Liver (tissue), 9 donors: Measurements from ENCODE around the gene ASCC1. TPM values are rescaled to one million over a fixed set of nuclear protein-coding genes. Genes with fewer than 3 reads are reported as not detected.

Experiments used
- DNase-seq: peaks from one replicate; pipeline ENCODE4 v3.0.0-alpha.2; 2017; ENCODE audit warnings: low spot score
- H3K27ac ChIP-seq, 2 donors: one replicate each; pipeline ENCODE4 v1.7.0; 2013; ENCODE audit warnings: inconsistent platforms in 2 of 2, low read length in 2 of 2, control low read depth in 1 of 2, low read depth in 1 of 2, mild to moderate bottlenecking in 1 of 2
- H3K27me3 ChIP-seq, 4 donors: one replicate each; pipeline versions ENCODE4 v1.6.1 to v1.7.0; 2013; ENCODE audit warnings: low read length in 3 of 4, inconsistent platforms in 1 of 4, mild to moderate bottlenecking in 1 of 4, moderate library complexity in 1 of 4; ENCODE audit not compliant: control insufficient read depth in 4 of 4, insufficient read depth in 4 of 4
- H3K36me3 ChIP-seq, 4 donors: one replicate each; pipeline versions ENCODE4 v1.6.1 to v1.7.0; 2013; ENCODE audit warnings: low read length in 3 of 4, mild to moderate bottlenecking in 3 of 4, low read depth in 1 of 4, moderate library complexity in 1 of 4; ENCODE audit not compliant: control insufficient read depth in 4 of 4, insufficient read depth in 3 of 4
- H3K4me1 ChIP-seq, 4 donors: one replicate each; pipeline versions ENCODE4 v1.6.1 to v1.7.0; 2013; ENCODE audit warnings: low read length in 3 of 4, mild to moderate bottlenecking in 3 of 4, moderate library complexity in 1 of 4; ENCODE audit not compliant: control insufficient read depth in 4 of 4, insufficient read depth in 4 of 4
- H3K4me3 ChIP-seq, 3 donors: one replicate each; pipeline versions ENCODE4 v1.6.1 to v1.7.0; 2013; ENCODE audit warnings: low read length in 3 of 3, control low read depth in 1 of 3, low read depth in 1 of 3, mild to moderate bottlenecking in 1 of 3
- H3K9ac ChIP-seq, 2 donors: one replicate each; pipeline ENCODE4 v1.7.0; 2013; ENCODE audit warnings: low read length in 2 of 2, mild to moderate bottlenecking in 2 of 2, moderate library complexity in 2 of 2, control low read depth in 1 of 2, low read depth in 1 of 2
- H3K9me3 ChIP-seq, 4 donors: one replicate each; pipeline versions ENCODE4 v1.6.1 to v1.7.0; 2013; ENCODE audit warnings: low read length in 3 of 4; ENCODE audit not compliant: control insufficient read depth in 4 of 4
- EGR1 ChIP-seq, 2 donors: IDR thresholded peaks; 2 replicates each; pipeline ENCODE4 v1.6.1; 2016 to 2018; ENCODE audit warnings: antibody characterized with exemption in 2 of 2, low read depth in 2 of 2
- FOXA1 ChIP-seq: IDR thresholded peaks from 2 replicates; pipeline ENCODE4 v1.6.1; 2016; ENCODE audit warnings: antibody characterized with exemption
- FOXA2 ChIP-seq: IDR thresholded peaks from 2 replicates; pipeline ENCODE4 v1.6.1; 2016; ENCODE audit warnings: antibody characterized with exemption
- GABPA ChIP-seq, 2 donors: IDR thresholded peaks in 1 of 2; conservative IDR thresholded peaks in 1 of 2; 2 replicates each; pipeline ENCODE4 v1.6.1; 2016; ENCODE audit warnings: antibody characterized with exemption in 2 of 2, mild to moderate bottlenecking in 1 of 2, moderate library complexity in 1 of 2
- HNF4A ChIP-seq, 2 donors: conservative IDR thresholded peaks; 2 replicates each; pipeline ENCODE4 v1.6.1; 2016; ENCODE audit warnings: antibody characterized with exemption in 2 of 2, mild to moderate bottlenecking in 2 of 2
- HNF4G ChIP-seq: IDR thresholded peaks from 2 replicates; pipeline ENCODE4 v1.6.1; 2016; ENCODE audit warnings: antibody characterized with exemption
- JUND ChIP-seq, 2 donors: IDR thresholded peaks; 2 replicates each; pipeline ENCODE4 v1.6.1; 2016; ENCODE audit warnings: antibody characterized with exemption in 2 of 2
- NR2F2 ChIP-seq: IDR thresholded peaks from 2 replicates; pipeline ENCODE4 v1.6.1; 2016; ENCODE audit warnings: antibody characterized with exemption
- RAD21 ChIP-seq, 2 donors: IDR thresholded peaks; 2 replicates each; pipeline ENCODE4 v1.6.1; 2016; ENCODE audit warnings: antibody characterized with exemption in 2 of 2, mild to moderate bottlenecking in 2 of 2
- REST ChIP-seq: IDR thresholded peaks from 2 replicates; pipeline ENCODE4 v1.6.1; 2016; ENCODE audit warnings: antibody characterized with exemption, mild to moderate bottlenecking
- RXRA ChIP-seq, 2 donors: IDR thresholded peaks; 2 replicates each; pipeline ENCODE4 v1.6.1; 2017 to 2018; ENCODE audit warnings: antibody characterized with exemption in 2 of 2, mild to moderate bottlenecking in 1 of 2
- SP1 ChIP-seq: IDR thresholded peaks from 2 replicates; pipeline ENCODE4 v1.6.1; 2018; ENCODE audit warnings: antibody characterized with exemption, mild to moderate bottlenecking
- TAF1 ChIP-seq: conservative IDR thresholded peaks from 2 replicates; pipeline ENCODE4 v1.6.1; 2016; ENCODE audit warnings: antibody characterized with exemption, mild to moderate bottlenecking
- YY1 ChIP-seq: IDR thresholded peaks from 2 replicates; pipeline ENCODE4 v1.6.1; 2016; ENCODE audit warnings: antibody characterized with exemption, mild to moderate bottlenecking
- WGBS: extraction: QIAGEN DNeasy Blood & Tissue Kit; methylation state at CpG from one replicate; pipeline ENCODE4 v1.1.7; 2013; 5-methylcytosine and 5-hydroxymethylcytosine counted together
- polyA plus RNA-seq, 2 donors: library from polyadenylated mRNA; stranded (reverse) in 1 of 2; unstranded in 1 of 2; fragments of 200-250 nt in 1 of 2; fragments of >200 nt in 1 of 2; fragmentation: Nextera tagmentation in 1 of 2; extraction: Ambion mirVana in 1 of 2; gene quantifications; one replicate each; pipeline versions ENCODE4 v1.2.1 to v1.2.3, GENCODE V29; 2013 to 2015
- total RNA-seq, 2 donors: library from RNA; depleted of rRNA; stranded (reverse); fragments of >200 nt; gene quantifications; one replicate each; pipeline ENCODE4 v1.2.3, GENCODE V29; 2014
- TF ChIP-seq, protein P1 (sequence below): fragments of 150-350 bp; IDR thresholded peaks from 2 replicates; pipeline ENCODE4 v1.5.1; 2017; ENCODE audit warnings: improper control_type of control experiment, low read depth, low read length; ENCODE audit not compliant: missing input control
- TF ChIP-seq, protein P2 (sequence below): IDR thresholded peaks from 2 replicates; pipeline ENCODE4 v1.6.1; 2016; ENCODE audit warnings: antibody characterized with exemption
- TF ChIP-seq, protein P3 (sequence below): IDR thresholded peaks from 2 replicates; pipeline ENCODE4 v1.6.1; 2016; ENCODE audit warnings: antibody characterized with exemption
- TF ChIP-seq, protein P4 (sequence below): IDR thresholded peaks from 2 replicates; pipeline ENCODE4 v1.6.1; 2016; ENCODE audit warnings: antibody characterized with exemption
- donor health status: healthy.
- donor health status: healthy.
- donor health status: healthy.
- donor health status: healthy.
- donor health status: healthy.

Gene ASCC1
- total and polyA plus RNA-seq, 4 donors = 6.9 to 13.9 (median 10.2) TPM

- Histone ChIP-seq H3K27me3 (peaks cover 0 to 4% (median 1%) of the 10 kb centered on the region in 4 donors), H3K27ac (no peak overlapping the region), H3K4me1 (peaks cover 5 to 20% (median 10%) of the 10 kb centered on the region in 4 donors), H3K36me3 (no peaks in the 10 kb centered on the region), H3K9ac (no peak overlapping the region), H3K4me3 (no peak overlapping the region), H3K9me3 (no peaks in the 10 kb centered on the region)
- no peak for TF ChIP-seq HNF4G
- TF ChIP-seq SP1 = no peak
- no peak for TF ChIP-seq GABPA (IDR thresholded peaks at IDR 0.05 in 1 of 2, conservative IDR thresholded peaks at IDR 0.05 in 1 of 2)
- TF ChIP-seq NR2F2 = no peak
- TF ChIP-seq YY1 = no peak
- TF ChIP-seq, protein P1, sequence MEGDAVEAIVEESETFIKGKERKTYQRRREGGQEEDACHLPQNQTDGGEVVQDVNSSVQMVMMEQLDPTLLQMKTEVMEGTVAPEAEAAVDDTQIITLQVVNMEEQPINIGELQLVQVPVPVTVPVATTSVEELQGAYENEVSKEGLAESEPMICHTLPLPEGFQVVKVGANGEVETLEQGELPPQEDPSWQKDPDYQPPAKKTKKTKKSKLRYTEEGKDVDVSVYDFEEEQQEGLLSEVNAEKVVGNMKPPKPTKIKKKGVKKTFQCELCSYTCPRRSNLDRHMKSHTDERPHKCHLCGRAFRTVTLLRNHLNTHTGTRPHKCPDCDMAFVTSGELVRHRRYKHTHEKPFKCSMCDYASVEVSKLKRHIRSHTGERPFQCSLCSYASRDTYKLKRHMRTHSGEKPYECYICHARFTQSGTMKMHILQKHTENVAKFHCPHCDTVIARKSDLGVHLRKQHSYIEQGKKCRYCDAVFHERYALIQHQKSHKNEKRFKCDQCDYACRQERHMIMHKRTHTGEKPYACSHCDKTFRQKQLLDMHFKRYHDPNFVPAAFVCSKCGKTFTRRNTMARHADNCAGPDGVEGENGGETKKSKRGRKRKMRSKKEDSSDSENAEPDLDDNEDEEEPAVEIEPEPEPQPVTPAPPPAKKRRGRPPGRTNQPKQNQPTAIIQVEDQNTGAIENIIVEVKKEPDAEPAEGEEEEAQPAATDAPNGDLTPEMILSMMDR = no peak
- no peak for TF ChIP-seq RAD21 (IDR thresholded peaks at IDR 0.05)
- no peak for TF ChIP-seq EGR1 (IDR thresholded peaks at IDR 0.05; ENCODE audit: low read depth in 2 of 2)
- TF ChIP-seq, protein P2, sequence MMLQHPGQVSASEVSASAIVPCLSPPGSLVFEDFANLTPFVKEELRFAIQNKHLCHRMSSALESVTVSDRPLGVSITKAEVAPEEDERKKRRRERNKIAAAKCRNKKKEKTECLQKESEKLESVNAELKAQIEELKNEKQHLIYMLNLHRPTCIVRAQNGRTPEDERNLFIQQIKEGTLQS = no peak
- TF ChIP-seq, protein P3, sequence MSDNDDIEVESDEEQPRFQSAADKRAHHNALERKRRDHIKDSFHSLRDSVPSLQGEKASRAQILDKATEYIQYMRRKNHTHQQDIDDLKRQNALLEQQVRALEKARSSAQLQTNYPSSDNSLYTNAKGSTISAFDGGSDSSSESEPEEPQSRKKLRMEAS = no peak
- TF ChIP-seq REST = no peak
- no peak for TF ChIP-seq HNF4A (conservative IDR thresholded peaks at IDR 0.05)
- no peak for TF ChIP-seq TAF1
- no peak for TF ChIP-seq RXRA (IDR thresholded peaks at IDR 0.05)
- TF ChIP-seq JUND (IDR thresholded peaks at IDR 0.05) = no peak
- no peak for DNase-seq
- WGBS = 81% methylated on average over 1 of the region's 1 CpG
These were observed 130.1 kb downstream of the ASCC1 start for GRCh38 chr10:72085864-72086465.

DNA sequence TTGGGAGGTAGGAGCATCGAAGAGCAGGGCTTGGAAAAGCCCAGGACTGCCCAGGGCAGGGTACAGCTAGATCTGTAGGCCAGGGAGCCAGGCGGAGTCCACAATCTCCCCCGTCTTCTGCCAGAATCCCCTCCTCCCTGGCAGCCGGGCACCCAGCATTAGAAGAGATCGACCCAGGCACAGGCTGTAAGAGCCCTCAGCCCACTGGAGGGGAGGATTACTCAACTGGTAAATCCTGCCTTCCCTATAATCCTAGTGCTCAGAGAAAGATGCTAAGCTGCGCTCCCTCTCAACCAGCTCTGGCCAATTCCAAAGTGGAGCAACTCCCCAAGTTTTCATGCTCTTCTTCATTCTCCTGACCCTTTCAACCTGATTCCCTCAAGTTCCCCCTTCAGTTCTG, 130.9 kb downstream of the ASCC1 start:
- TF ChIP-seq, protein P3 = no peak
- no peak for TF ChIP-seq RAD21 (IDR thresholded peaks at IDR 0.05)
- no peak for TF ChIP-seq FOXA2
- TF ChIP-seq HNF4G = no peak
- TF ChIP-seq FOXA1 = no peak
- no peak for TF ChIP-seq HNF4A (conservative IDR thresholded peaks at IDR 0.05)
- TF ChIP-seq, protein P1 = no peak
- TF ChIP-seq JUND (IDR thresholded peaks at IDR 0.05) = no peak
- TF ChIP-seq, protein P4, sequence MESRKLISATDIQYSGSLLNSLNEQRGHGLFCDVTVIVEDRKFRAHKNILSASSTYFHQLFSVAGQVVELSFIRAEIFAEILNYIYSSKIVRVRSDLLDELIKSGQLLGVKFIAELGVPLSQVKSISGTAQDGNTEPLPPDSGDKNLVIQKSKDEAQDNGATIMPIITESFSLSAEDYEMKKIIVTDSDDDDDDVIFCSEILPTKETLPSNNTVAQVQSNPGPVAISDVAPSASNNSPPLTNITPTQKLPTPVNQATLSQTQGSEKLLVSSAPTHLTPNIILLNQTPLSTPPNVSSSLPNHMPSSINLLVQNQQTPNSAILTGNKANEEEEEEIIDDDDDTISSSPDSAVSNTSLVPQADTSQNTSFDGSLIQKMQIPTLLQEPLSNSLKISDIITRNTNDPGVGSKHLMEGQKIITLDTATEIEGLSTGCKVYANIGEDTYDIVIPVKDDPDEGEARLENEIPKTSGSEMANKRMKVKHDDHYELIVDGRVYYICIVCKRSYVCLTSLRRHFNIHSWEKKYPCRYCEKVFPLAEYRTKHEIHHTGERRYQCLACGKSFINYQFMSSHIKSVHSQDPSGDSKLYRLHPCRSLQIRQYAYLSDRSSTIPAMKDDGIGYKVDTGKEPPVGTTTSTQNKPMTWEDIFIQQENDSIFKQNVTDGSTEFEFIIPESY = no peak
- Histone ChIP-seq H3K27ac (no peak overlapping the region), H3K36me3 (no peaks in the 10 kb centered on the region), H3K4me1 (peaks cover 5 to 20% (median 10%) of the 10 kb centered on the region in 4 donors), H3K9ac (no peak overlapping the region), H3K27me3 (peaks cover 0 to 4% (median 1%) of the 10 kb centered on the region in 4 donors), H3K4me3 (no peak overlapping the region), H3K9me3 (no peaks in the 10 kb centered on the region)
- WGBS = 97% methylated on average over 6 of the region's 6 CpGs
- no peak for DNase-seq
